GM19468 (cell line): Measurements from ENCODE around the gene SLA2.
"Not testable (repeated sequence)": the region's sequence is repeated elsewhere in the genome, so short reads cannot be mapped to it uniquely, and the experiment has no call there.

ENCODE experiments used
- ATAC-seq: cut with Tn5 transposase; IDR thresholded peaks from one replicate; pipeline ENCODE4 v1.9.1; 2021; ENCODE audit warnings: mild to moderate bottlenecking, moderate library complexity, moderate number of reproducible peaks; ENCODE audit not compliant: unreplicated experiment; ENCODE audit errors: extremely low read depth

Gene SLA2

DNA sequence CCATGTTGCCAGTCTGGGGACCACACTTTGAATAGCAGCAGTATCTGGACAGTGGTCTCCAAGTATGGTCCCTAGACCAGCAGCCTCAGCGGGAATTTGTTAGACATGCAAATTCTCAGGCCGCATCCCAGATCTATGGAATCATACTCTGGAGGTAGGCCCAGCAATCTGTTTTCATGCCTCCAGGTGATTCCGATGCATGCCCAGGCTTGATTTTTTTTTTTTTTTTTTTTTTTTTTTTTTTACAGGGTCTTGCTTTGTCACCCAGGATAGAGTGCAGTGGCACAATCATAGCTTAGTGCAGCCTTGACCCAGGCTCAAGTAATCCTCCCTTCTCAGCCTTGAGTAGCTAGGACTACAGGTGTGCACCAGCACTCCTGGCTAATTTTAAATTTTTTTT, 682 bp upstream of the SLA2 start:
- ATAC-seq, result no peak

DNA sequence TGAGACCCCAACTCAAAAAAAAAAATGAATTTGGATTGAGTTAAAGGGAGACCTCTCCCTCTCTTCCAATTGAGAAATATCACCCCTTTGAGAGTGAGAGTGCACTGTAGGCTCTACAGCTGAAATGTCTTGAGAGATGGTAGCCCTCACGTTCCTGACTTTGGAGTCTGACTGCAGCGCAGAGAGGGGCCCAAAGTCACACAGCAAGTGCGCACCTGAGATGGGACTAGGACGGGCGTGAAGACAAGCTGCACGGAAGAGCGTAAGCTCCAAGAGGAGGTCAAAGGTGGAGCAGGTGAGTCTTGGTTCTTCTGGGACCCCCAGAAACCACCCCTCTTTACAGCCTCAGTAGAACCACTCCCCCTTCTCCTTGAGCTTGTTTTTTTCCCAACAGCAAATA, 643 bp downstream of the SLA2 start:
- ATAC-seq, result no peak

DNA sequence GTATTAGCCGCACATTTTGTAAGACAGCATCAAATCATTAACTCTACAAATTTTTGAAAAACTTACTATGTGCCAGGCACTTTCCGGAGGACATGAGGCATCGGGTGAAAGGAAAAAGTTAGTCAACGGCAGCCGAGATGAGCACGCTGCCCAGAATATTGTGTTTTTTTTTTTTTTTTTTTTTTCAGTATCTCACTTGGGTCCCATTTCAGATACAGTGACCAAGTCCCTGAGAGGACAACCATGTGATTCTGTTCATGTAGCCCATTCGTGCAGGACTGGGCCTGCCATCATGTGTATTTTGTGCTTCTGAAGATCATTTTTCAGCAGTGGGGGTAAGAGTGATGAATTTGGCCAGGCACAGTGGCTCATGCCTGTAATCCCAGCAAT, 1.3 kb downstream of the SLA2 start:
- no peak for ATAC-seq

DNA sequence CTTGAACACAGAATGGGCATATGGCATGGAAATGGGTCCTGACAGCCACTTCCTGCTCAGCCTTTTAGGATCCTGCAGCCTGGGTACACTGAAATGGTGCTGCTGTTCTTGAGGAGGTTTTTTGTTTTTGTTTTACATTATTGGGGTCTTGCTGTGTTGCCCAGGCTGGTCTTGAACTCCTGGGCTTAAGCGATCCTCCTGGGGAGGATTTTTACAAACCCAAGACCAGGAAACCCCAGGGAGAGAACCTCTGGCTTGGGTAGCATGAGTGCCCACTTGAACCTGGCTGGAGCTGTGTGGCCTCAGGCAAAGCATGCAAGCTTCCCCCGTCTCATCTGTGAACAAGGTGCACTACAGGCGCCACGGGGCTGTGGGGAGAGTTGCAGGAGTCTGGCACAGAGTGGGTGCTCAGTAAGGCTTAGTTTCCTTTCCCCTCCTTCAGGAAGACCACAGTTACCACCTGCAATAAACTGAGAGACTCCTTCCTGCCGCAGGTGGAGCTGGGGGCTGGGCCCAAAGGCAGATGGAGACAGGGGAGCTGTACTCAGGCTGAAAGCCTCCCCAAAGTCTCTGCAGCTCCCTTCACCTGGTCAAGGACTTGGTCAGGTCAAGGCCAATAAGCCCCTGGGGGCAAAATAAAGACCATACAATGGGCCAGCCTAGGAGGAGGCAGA, 1.8 kb downstream of the SLA2 start:
- ATAC-seq, result no peak

DNA sequence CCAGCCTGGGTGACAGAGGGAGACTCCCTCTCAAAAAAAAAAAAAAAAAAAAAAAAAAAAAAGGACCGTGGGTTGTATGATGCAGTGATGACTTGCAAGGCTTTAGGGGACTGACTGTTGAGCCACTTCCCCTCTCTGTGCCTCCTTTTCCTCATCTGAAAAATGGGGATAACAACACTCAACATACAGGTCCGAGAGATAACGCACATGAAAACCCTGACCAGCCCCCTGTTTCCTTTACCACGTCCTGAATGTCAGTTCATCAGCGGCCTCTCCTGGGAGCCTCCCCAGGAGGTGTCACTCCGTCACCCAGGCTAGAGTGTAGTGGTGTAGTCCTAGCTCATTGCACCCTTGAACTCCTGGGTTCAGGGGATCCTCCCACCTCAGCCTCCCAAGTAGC, 3.9 kb downstream of the SLA2 start:
- ATAC-seq, result no peak

DNA sequence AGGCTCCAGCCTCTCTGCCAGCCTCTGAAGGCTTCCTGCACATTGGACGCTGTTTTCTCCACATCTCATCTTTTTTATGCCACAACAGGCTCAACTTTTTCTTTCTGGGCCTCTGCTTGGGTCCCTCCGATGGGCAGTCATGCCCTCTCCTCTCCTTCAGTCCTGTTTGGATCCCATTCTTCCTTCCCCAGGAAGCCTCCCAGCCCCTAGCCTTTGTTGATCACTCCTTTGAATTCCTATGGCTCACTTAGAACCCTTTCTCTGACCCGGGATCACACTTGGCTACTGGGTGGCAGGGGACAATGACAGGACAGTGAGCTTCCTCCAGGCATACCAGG, 4.5 kb downstream of the SLA2 start:
- no peak for ATAC-seq

DNA sequence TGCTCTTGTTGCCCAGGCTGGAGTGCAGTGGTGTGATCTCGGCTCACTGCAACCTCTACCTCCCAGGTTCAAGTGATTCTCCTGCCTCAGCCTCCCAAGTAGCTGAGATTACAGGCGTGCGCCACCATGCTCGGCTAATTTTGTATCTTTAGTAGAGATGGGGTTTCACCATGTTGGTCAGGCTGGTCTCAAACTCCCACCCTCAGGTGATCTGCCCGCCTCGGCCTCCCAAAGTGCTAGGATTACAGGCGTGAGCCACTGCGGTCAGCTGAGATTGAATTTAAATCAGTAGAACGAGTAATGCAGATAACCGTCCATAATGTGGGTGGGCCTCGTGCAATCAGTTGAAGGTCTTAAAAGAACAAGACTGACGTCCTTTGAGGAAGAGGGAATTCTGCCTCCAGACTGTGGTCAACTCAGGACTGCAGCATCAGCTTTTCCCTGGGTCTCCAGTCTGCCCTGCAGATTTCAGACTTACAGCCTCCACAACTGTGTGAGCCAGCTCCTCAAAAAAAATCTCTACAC, 7.1 kb downstream of the SLA2 start:
- ATAC-seq, result not testable (repeated sequence)

DNA sequence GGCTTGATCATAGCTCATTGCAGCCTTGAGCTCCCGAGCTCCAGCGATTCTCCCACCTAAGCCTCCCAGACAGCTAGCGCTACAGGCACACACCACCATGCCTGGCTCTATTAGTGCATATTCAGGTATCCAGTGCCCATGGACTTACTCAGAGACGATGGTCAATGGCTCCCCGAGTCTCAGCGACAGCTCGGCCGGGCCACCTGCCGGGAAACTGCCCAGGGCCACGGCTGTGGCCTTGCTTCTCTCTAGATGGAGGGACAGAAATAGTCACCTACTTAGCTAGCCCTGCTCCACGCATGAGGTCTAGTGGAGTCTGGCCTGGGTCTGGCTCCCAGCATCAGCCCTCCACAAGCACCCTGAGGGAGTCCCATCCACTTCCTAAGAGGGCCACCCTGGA, 11.7 kb downstream of the SLA2 start:
- ATAC-seq, result no peak

DNA sequence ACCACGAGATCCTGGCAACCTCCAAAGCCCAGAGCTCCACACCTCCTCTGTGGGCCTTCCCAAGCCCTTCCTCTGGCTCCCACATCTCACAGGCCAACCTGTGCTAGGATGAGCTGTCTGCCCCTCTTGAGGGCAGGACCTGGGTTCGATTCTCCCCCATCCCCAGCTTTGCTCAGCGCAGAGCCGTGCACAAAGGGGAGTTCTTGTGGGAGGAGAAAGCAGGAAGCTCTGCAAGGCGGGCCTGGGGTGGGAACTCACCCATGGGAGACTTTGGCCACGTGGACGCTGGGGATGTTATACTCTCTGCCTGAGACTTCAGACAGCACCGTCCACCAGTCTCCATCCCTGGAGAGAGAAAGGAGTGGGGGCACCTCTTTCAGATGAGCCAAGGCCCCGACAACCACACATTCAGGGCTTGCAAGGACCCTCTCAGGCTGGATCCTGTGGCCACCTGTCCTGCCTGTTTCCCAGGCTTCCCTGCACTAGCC, 12.7 kb downstream of the SLA2 start:
- ATAC-seq, result no peak

DNA sequence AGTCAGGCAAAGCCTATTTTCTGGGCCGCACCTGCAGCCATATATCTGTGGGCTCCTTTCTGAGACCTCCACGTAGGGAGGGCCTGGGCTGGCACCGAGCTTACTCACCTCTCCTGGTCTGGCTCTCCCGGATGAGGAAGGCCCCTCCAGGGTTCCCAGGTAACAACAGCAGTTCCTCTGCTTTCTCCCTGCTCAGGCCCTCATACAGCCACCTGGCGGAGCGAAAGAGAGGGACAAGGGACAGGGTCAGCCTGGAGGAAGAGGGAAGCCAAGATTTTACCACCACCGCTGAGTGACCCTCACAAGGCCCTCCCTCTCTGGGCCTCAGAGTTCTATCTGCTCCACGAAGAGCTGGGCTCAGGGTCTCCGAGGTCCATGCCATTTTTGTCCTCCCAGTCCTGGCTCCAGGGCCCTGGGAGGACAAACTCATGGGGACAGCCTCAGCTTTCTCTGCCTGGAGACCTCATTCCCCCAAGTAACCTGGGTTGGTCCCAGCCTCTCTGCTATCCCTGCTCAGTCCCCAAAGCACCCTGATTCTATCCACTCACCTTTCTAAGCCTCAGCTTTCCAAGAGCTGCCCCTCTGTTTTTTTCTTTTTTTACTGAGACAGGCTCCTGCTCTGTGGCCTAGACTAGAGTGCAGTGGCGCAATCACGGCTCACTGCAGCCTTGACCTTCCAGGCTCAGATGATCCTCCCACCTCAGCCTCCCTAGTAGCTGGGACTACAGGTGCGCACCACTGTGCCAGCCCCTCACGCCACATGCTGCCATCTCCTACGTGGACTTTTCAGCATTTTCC, 13.3 kb downstream of the SLA2 start:
- ATAC-seq, result no peak

DNA sequence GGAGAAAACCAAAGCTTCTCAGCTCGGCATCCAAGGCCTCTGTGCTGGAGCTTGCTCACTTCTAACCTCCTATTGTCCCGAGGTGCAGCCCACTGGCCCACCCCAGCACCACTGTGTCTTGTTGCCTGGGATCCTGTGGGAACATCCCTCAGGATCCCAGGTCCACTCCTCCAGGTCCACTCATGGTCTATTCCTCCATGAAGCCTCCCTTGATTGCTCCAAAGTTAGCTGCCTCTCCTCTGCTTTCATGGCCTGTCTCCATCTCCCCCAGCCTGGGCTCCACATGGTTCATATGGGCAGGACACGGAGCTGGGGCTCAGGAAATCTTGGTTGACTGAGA, 13.9 kb downstream of the SLA2 start:
- ATAC-seq, result no peak

DNA sequence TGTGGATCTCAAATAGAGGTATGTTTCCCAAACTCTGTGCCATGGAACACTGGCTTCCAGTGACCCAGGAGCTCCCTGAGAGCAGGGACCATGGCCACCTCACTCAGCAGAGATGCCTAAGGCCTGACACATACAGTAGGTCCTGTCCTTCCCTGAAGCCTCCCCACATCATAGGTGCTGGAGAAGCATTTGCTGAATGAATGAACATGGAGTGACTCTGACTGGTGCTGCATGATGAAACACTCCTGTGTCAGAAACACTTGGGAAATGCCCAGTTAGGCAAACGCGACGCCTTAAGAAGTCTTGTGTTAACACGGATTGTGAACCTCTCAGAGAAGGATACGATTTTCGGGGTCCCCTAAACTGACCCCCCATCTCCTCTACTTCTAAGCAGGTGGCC, 14.3 kb downstream of the SLA2 start:
- no peak for ATAC-seq

DNA sequence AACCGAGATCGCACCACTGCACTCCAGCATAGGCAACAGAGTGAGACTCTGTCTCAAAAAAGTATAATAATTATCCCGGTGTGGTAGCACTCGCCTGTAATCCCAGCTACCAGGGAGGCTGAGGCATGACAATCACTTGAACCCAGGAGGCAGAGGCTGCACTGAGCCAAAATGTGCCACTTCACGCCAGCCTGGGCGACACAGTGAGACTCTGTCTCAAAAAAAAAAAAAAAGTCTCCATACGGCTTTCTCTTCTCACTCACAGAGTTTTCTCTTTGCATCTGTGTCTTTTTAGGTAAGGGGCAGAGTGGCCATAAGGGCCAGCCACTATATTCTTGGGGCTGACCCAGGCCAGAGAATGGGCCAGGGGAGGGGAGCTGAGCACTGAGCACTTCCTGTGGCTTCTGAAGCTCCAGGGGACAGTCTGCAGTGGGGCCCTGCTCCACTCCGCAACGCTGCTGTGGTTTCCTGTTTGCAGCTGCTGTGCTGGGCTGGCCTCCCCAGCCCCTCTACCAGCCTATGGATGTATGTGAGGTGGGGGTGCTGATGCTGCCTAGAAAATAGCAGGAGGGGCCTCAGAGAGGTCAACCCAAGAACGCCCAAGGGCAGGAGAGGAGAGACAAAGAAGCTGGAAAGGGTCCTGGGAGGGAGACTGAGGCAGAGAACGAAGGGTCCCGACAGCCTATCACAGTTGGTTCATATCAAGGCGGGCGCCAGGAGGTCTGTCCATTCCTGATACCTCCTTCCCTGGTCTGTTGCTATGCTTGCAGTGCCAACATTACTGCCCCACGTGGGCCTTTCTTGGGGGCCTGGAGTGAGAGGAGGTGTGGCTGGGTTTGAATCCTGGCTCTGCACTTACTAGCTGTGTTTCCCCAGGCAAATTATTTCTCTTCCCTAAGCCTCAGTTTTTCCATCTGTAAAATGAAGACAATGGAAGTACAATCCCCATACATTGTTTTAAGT, 16.0 kb downstream of the SLA2 start:
- ATAC-seq, result no peak

DNA sequence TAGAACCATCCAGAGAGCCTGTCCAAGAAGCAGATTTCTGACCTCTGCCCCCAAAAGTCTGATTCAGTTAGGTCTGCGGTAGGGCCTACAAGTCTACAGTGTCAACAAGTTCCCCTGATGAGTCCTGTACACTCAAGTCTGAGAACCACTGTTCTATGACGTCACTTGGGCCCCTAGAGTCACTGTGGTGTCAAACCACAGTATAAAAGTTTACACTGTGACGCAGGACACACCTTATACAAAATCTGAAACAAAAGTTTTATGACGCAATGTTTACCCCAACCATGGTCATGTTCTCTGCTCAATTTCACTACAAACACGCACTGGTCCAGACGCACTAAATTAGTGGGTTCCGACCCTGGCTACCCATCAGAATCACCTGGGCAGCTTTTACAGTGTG, 17.9 kb downstream of the SLA2 start:
- no peak for ATAC-seq

DNA sequence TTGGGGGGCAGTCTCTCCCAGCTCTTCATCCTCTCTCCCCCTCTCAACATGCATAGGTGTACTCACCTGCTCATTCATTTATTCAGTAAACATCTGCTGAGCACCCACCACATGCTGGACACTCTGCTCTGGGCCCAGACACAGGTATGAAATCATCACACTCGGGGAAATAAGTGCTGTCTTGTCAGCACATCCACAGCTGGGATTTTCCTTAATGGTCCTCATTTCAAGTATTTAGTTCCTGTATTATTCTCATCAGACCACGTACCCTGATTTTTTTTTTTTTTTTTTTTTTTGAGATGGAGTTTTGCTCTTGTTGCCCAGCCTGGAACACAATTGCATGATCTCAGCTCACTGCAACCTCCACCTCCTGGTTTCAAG, 21.1 kb downstream of the SLA2 start:
- no peak for ATAC-seq

DNA sequence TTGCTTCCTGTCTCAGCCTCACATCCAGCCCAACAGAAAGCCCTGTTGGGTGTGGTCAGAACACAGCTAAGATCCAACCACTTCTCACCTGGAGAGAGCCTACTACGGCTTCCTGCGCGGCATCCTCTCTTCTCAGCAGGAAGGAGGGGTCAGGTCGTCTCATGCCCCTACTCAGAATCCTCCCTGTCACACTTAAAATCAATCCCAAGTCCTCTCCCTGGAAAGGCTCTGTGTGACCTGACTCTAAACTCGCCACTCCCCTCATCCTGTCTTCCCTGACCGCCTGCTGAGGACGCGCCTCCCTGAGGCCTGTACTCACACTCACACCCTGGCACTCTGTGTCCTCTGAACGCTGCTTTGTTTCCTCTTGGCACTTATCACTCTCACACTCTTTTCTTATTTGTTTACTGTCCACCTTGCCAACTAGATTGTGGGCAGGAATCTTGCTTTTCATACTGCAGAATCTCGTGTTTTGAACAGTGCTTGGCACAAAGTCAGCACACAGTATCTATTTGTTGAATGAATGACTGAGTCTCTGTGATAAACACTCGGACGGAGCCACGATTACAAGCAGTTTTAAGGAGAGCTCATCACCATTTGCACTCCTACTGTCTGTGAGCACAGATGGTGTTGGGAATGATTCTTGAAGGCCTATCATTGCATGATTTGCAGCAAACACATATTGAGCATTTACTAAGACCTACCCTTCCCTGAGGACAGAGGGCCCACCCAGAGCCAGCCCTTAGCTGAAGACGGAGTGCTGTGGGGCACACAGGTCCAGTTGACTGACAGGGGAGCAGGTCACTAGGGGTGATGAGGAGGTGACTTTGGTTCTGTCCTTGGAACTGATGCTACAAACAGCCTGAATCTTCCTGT, 21.7 kb downstream of the SLA2 start:
- no peak for ATAC-seq

DNA sequence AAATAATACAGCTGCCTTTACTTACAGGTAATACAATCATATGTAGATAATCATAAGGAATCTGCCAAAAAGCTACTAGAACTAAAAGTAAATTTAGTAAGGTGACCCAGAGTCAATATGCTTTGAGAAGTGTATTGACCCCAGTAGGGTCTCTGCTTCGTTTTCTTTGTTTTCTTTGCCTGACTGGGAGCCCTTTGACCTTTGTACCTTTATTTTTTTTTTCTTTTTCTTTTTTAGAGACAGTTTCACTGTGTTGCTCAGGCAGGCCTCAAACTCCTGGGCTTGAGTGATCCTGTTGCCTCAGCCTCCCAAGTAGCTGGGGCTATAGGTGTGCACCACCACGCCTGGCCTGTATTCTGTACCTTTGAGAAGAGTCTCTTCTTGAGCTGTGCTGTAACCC, 22.6 kb downstream of the SLA2 start:
- no peak for ATAC-seq

DNA sequence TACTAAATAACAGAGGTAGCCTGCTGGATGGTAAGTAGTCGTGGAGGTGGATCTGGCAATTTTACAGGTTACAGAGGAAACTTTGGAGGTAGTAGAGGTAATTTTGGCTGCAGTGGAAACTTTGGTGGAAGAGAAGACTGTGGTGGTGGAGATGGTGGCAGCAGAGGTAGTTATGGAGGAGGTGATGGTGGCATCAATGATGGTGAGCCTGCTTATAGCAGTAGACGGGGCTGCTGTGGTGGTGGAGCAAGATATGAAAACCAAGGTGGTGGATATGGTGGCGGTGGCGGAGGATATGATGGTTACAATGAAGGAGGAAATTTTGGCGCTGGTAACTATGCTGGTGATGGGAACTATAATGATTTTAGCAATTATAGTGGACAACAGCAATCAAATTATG, 25.1 kb downstream of the SLA2 start:
- no peak for ATAC-seq

DNA sequence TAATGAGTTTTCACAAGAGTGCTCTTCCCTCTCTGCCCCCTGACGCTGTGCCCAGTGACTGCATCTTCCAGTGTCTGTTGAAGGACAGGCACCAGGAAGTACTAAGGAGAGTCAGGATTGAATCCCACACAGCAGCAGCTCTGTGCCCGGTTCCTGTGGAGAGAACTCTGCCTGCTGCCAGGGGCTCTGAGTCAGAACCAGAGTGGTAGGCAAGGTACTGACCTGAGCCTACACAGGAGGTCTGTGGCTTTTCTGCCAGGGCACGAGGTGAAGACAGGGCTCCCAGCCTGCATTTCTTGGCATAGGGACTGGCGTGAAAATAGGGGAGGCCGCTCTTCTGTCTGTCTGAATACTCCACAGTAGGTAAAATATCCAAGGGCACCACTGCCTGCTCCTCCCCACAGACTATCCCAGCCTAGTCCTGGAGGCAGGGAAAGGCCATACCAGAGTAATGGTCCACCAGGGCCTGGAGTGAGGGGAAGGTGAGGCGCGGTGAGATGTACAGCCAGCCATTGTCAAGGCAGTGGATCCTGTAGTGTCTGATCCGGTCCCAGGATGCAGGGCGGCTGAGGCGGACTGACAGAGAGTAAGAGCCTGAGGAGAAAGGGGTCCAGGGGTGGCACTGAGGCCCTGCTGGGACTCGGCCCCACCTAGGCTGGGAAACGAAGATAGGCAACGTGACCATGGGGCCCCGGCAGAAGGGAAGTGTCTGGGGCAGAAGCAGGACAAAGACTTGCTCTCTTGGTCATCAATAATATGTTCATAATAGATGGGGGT, 31.0 kb downstream of the SLA2 start:
- no peak for ATAC-seq
